ENCODE results near the gene PLEKHO2.

The PLEKHO2 gene

DNA sequence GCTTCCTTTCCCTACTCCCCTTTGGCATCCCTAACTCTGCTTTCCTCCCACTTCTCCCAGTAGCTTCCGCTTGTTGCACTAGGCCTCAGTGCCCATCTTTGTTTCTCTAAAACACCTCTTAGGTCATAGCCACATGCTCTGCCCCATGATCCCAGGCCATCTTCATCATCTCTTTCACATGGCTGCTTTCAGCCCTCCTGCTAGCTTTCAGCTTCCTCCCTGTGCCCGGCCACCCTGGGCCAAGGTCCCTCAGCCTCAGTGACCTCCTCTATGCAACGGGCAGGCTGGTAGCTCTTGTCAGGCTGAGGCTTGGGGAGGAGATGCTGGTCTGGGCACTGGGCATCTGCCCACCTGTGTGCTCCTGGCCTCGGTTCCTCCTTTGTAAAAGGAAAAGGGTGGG is 2.3 kb downstream of the PLEKHO2 start:
- no peaks in the 10 kb centered on the region for H3K27me3 Mint-ChIP-seq
- DNase-seq: no peak
- peak overlapping the region; percentile 92 for H3K4me3 Mint-ChIP-seq
- peaks cover 73% of the 10 kb centered on the region for H3K4me1 Mint-ChIP-seq (ENCODE audit: low read depth)
- no peaks in the 10 kb centered on the region for H3K9me3 Mint-ChIP-seq
- H3K27ac Mint-ChIP-seq: peak overlapping the region; percentile 91
- peaks cover 30% of the 10 kb centered on the region for H3K36me3 Mint-ChIP-seq (ENCODE audit: low read depth)

DNA sequence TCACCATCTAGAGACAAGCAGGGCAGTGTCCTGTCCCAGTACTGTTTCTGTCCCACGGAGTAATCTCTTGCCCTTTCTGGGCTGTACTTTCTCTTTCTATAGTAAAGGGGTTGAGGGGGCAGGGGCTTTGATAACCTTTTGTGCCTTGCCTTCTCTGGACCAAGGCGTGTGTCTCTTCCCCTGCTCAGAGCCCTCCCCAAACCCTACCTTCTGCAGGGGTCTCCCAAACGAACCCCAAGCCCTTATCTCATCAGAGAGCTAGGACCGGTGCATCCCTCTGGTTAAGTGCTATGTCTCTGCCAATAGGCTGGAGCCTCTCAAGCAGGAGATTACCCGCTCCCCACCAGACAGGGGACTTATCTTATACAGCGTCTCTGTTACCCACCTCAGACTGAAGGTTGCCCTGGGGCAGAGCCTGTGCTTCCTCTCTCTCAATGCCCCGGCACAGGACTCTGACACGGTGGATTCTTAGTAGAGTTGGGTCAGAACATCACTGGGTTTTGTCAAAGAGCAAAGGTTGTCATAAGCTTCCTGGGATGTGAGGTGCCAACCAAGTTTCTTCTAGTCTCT is 2.9 kb downstream of the PLEKHO2 start:
- H3K27me3 Mint-ChIP-seq: no peaks in the 10 kb centered on the region
- DNase-seq: peak; percentile 44
- peak overlapping the region; percentile 92 for H3K4me3 Mint-ChIP-seq
- no peaks in the 10 kb centered on the region for H3K9me3 Mint-ChIP-seq
- peak overlapping the region; percentile 91 for H3K27ac Mint-ChIP-seq
- peaks cover 35% of the 10 kb centered on the region for H3K36me3 Mint-ChIP-seq (ENCODE audit: low read depth)
- H3K4me1 Mint-ChIP-seq (ENCODE audit: low read depth): peaks cover 68% of the 10 kb centered on the region

DNA sequence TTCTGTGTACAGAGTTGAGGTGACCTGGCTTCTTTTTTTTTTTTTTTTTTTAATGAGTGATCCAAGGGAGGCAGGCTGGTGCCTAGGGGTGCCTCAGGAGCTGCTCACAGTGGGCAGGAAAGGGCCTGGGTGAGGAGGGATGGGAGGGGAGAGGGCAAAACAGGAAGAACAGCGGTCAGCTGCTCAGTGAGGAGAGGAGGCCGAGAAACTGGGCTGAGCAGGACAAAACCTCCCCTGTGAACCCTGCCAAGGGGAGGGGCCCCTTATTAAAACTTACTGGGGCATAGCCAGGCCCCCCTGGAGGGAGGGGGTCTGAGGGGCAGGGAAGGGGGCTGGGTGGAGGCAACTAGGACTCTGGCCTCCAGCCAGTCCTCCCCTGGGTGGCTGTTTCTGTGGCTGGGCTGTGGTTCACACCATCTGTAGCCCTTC is 3.5 kb downstream of the PLEKHO2 start:
- DNase-seq: no peak
- Mint-ChIP-seq H3K27me3 (no peaks in the 10 kb centered on the region), H3K9me3 (no peaks in the 10 kb centered on the region), H3K36me3 (ENCODE audit: low read depth) (peaks cover 40% of the 10 kb centered on the region), H3K27ac (peak overlapping the region; percentile 91), H3K4me1 (ENCODE audit: low read depth) (peaks cover 66% of the 10 kb centered on the region), H3K4me3 (peak overlapping the region; percentile 92)

DNA sequence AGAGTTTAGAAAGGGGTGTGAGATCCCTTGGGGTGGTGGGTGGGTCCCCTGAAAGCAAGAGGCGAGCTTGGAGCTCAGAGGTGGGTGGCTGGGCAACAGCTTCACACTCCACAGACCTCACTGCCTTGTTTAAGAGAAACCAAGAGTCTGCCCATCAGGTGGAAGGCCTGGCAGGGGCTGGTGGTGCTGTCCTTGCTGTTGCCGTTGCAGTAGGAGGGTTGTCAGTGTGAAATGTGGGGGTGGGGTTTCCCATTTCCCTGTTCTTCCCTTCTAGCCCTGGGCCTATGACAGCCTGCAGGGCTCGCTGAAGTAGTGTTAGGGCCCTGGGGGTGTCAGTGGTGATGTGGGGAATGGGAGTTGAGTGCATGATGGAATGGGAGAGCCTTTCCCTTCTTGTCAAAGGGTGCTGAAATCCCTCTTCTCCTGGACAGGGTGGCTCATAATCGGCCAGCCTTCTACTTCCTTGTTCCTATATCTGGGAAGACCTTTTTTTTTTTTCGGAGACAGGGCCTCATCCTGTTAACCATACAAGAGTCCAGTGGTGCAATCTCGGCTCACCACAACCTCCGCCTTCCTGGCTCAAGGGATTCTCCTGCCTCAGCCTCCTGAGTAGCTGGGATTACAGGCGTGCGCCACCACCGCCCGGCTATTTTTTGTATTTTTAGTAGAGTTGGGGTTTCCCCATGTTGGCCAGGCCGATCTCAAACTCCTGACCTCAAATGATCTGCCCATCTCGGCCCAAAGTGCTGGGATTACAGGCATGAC is 4.3 kb downstream of the PLEKHO2 start:
- no peaks in the 10 kb centered on the region for H3K9me3 Mint-ChIP-seq
- H3K4me3 Mint-ChIP-seq: peak overlapping the region; percentile 31
- H3K27ac Mint-ChIP-seq: peak overlapping the region; percentile 91
- peaks cover 60% of the 10 kb centered on the region for H3K4me1 Mint-ChIP-seq (ENCODE audit: low read depth)
- no peaks in the 10 kb centered on the region for H3K27me3 Mint-ChIP-seq
- peaks cover 49% of the 10 kb centered on the region for H3K36me3 Mint-ChIP-seq (ENCODE audit: low read depth)
- no peak for DNase-seq

DNA sequence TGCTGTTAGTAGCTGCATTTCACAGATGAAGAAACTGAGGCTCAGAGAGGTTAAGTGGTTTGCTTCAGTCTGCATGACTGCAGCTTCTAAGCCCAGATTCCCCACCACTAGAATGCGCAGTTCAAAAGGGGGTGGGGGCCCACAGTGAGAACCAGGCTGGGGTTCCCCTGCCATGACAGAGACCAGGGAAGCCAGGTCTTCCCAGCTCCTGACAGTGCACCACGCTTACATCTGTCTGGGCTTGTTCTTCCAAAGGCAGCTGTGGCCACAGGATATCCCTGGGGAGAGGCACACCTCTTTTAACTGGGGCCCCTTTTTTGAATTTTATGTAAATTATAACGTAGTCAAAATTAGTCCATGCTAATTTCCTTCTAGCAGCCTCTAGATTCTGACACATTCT is 5.3 kb downstream of the PLEKHO2 start:
- H3K4me1 Mint-ChIP-seq (ENCODE audit: low read depth): peaks cover 62% of the 10 kb centered on the region
- H3K4me3 Mint-ChIP-seq: no peak overlapping the region

DNA sequence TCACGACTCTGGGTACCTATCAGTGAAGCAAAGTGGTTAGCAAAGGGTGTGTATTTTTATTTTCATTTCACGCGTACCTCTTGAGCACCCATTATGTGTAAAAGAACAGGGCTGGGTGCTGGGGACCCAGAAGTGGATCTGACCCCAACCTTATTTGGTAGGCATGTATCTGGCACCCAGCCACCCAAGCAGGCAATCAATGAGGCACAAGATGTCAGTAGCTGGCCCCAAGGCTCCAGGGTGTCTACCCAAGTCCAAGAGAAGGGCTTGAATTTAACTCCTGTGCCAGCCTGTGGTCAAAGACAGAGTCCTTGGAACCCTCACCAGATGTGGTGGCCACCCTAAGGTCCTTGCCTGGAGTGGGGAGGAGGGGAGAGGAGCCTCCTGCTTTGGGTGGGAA is 5.7 kb downstream of the PLEKHO2 start:
- Mint-ChIP-seq H3K27me3 (no peaks in the 10 kb centered on the region), H3K36me3 (ENCODE audit: low read depth) (peaks cover 56% of the 10 kb centered on the region), H3K4me1 (ENCODE audit: low read depth) (peaks cover 64% of the 10 kb centered on the region), H3K9me3 (no peaks in the 10 kb centered on the region), H3K4me3 (no peak overlapping the region), H3K27ac (peak overlapping the region; percentile 19)
- DNase-seq: no peak

More for the DNA sequence above, 5.3 kb downstream of the PLEKHO2 start:
- DNase-seq: no peak
- Mint-ChIP-seq H3K36me3 (ENCODE audit: low read depth) (peaks cover 57% of the 10 kb centered on the region), H3K9me3 (no peaks in the 10 kb centered on the region), H3K27ac (peak overlapping the region; percentile 41), H3K27me3 (no peaks in the 10 kb centered on the region)

DNA sequence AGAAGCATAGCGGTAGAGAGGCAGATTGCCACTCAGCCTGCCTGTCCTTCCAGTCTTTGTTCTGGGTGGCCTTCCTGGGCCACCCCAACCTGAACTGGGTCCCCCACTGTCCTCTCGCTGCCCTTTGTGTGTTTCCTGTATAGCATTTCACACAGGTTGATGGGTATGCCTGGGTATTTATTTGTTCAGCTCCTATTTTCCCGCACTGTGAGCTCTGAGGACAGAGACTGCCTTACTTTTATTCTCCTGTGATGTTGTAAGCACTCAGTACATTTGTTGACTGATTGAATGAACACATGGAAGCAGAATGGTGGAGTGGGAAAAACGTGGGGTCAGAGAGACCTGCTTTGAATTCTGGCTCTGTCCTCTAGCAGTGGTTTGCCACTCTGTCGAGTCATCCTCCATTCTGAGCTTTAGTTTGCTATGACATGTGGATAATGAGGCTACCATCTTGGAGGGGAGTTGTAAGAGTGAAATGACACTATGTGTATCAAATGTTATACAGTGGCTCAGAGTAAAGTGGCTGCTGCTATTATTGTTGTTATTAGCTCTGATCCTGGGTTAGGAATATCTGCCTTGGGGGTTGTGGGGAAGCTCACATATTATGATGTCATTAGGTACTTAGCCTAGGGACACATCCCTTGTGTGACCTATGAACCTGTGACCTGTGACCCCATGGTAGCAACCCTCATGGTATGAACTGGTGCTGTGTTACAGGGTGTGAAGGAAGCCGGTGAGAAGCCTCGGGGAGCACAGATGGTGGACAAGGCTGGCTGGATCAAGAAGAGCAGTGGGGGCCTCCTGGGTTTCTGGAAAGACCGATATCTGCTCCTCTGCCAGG is 6.4 kb downstream of the PLEKHO2 start:
- no peaks in the 10 kb centered on the region for H3K27me3 Mint-ChIP-seq
- H3K4me3 Mint-ChIP-seq: no peak overlapping the region
- peaks cover 57% of the 10 kb centered on the region for H3K4me1 Mint-ChIP-seq (ENCODE audit: low read depth)
- no peaks in the 10 kb centered on the region for H3K9me3 Mint-ChIP-seq
- peak overlapping the region; percentile 56 for H3K27ac Mint-ChIP-seq
- no peak for DNase-seq
- H3K36me3 Mint-ChIP-seq (ENCODE audit: low read depth): peaks cover 56% of the 10 kb centered on the region

DNA sequence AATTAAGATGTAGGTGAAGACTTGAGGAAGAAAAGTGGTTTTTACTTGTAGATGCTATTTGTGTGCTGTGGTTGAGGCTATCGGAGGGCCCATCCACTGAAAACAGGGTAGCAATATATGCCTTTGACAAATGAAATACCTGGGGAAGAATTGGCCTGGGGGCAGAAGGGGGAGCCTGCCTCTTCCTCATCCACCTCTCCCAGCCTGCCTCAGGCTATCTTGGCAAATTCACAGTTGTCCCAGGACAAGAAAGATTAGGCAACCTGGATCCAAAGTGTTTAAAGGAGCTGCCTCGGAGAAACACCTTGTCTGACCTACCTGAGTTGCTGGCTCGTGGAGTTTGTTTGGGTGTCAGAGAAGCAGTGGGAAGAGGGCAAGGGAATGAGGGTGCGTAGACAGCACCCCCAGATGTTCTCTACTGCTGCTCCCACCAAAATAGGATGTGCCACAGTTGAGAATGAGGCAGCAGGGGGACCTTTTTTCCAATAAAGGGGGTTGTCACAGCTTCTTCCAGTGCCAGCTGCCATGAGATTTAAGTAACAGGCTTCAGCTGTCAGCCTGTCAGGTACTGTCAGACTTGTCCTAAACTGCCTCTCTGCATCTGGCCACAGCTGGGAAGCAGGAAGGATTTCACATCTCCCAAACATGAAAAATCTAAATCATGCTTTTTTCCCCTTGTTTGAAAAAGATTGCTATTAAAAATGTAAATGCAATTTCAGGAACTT is 9.2 kb downstream of the PLEKHO2 start:
- Mint-ChIP-seq H3K27ac (peak overlapping the region; percentile 32), H3K9me3 (no peaks in the 10 kb centered on the region), H3K4me3 (no peak overlapping the region), H3K4me1 (ENCODE audit: low read depth) (peaks cover 53% of the 10 kb centered on the region), H3K36me3 (ENCODE audit: low read depth) (peaks cover 82% of the 10 kb centered on the region), H3K27me3 (no peaks in the 10 kb centered on the region)
- no peak for DNase-seq

DNA sequence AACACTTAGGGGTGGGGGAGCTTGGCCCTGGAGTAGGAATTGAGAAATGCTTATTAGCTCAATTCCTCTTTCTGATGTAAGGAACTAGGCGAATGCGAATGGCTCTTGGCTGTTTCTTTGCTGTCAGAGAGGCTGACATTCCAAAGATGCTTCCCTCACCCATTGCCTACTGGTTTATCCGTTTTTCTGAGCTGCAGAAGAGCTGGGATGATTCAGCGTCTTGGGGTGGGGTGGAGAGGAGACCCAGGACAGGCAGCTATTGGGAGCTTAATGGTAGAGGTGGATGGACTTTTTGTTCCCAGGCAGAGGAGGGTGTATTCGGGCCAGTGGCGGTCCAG is 9.8 kb downstream of the PLEKHO2 start:
- Mint-ChIP-seq H3K9me3 (no peaks in the 10 kb centered on the region), H3K27ac (peak overlapping the region; percentile 32), H3K36me3 (ENCODE audit: low read depth) (peaks cover 86% of the 10 kb centered on the region), H3K4me3 (no peak overlapping the region), H3K27me3 (no peaks in the 10 kb centered on the region), H3K4me1 (ENCODE audit: low read depth) (peaks cover 54% of the 10 kb centered on the region)
- no peak for DNase-seq

DNA sequence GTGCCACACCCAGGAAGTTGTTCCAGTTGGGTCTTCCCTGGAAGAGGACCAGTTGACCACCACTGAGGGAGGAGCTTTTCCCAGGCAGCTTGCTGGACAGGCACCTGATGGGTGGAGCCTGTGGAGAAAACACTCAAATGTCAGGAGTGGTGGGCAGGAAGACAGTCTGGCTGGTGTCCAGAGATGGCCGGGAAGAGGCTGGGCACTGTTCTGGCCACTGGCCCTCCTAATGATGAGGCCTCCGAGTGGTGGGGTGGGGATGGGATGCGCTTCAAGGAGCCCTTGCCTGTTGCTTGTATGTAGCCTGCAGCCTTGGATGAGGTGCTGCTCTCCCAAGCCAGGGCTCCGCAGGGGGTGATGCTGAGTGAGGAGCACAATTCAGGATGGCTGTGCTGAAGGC is 12.3 kb downstream of the PLEKHO2 start:
- Mint-ChIP-seq H3K36me3 (ENCODE audit: low read depth) (peaks cover 87% of the 10 kb centered on the region), H3K27ac (peak overlapping the region; percentile 63), H3K4me3 (no peak overlapping the region)

DNA sequence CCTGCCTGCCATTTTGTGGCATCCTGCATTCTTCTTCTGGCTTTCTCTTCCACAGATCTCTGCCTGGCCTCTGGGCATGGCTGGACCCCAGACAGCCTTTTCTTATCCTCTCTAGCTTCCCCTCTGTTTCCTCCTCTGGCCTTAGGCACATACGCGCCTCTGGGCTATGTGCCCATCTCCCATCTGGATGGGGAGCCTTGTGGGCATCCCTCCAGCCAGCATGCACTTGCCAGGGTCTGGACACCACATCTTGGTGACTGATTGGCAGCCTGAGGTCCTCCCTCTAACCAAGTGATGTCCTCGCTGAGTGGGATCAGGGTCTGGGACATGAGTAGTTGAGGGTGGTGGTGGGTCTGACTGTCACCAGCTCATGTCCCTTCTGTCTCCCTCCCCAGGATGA is 12.8 kb downstream of the PLEKHO2 start:
- H3K27ac Mint-ChIP-seq: peak overlapping the region; percentile 63
- no peaks in the 10 kb centered on the region for H3K9me3 Mint-ChIP-seq
- H3K27me3 Mint-ChIP-seq: no peaks in the 10 kb centered on the region
- H3K4me3 Mint-ChIP-seq: no peak overlapping the region
- DNase-seq: no peak
- peaks cover 89% of the 10 kb centered on the region for H3K36me3 Mint-ChIP-seq (ENCODE audit: low read depth)
- H3K4me1 Mint-ChIP-seq (ENCODE audit: low read depth): peaks cover 52% of the 10 kb centered on the region

More for the DNA sequence above, 12.3 kb downstream of the PLEKHO2 start:
- DNase-seq: no peak
- H3K27me3 Mint-ChIP-seq: no peaks in the 10 kb centered on the region
- peaks cover 52% of the 10 kb centered on the region for H3K4me1 Mint-ChIP-seq (ENCODE audit: low read depth)
- no peaks in the 10 kb centered on the region for H3K9me3 Mint-ChIP-seq

DNA sequence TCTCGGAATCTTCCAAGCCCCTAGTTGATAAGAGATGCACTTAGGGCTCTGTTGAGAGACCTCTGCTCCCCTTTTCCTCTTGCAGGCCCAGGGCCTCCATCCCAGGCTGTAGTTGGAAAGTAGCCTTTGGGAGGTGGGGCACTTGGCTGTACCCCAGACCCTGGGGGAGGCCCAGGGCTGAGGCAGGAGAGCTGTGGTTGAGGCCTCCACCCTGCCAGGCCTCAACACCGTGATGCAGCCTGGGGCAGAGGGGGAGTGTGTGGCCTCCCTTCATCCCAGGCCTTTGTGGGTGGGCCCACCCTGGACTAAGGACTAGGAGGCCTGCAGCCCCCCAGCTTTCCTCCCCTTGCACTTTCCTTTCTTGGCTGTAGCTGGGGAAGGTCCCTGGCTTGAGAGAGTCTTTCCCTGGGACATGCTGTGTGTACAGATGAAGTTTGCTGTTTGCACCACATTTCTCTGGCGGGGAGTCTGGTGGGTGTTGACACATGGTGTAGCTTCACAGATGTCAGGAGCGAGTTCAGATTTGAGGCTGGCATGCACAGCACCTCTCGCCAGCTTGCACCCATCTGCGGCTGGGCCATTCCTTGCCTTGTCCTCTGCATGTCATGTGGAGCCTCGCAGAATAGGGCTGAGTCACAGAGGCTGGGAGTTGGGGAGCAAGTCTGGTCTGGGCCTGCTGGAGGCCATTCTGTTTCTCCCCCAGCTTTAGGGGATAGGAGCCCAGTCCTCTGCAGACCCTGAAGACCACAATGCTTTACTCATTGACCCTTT is 13.7 kb downstream of the PLEKHO2 start:
- Mint-ChIP-seq H3K27ac (peak overlapping the region; percentile 63), H3K27me3 (no peaks in the 10 kb centered on the region), H3K36me3 (ENCODE audit: low read depth) (peaks cover 89% of the 10 kb centered on the region), H3K9me3 (no peaks in the 10 kb centered on the region), H3K4me1 (ENCODE audit: low read depth) (peaks cover 52% of the 10 kb centered on the region), H3K4me3 (no peak overlapping the region)
- no peak for DNase-seq

DNA sequence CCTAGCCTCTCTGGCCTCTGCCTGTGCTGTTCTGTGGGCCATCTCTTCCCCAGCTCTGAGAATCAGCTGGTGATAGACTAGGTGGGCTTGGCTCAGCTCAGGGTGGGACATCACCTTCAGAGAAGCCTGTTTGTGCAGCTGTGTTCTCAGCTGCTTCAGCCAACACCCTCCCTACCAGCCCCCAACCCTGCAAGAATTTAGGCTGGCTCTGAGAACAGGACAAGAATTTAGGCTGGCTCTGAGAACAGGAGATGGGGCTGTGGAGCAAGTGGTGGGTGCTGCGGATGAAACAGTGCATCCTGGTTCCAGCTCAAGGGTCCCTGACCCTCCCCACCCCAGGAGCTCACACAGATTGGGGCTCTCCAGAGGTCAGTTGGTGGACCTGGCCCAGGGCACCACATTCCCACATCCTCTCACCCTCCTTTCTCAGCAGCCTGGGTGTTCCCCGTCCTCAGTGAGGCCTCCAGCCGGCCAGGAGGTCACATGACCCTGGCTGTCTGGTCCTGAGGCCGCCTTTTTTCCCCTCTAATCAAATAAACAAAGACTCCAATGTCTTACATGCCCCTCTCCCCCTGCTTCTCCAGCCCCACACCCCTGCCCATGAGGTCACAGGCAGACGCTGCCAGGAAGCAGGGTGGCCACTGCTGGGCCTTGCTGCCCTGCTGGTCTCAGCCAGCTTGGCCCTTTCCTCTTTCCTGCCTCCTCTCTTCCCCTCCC is 14.9 kb downstream of the PLEKHO2 start:
- H3K27ac Mint-ChIP-seq: peak overlapping the region; percentile 74
- H3K4me3 Mint-ChIP-seq: no peak overlapping the region
- no peak for DNase-seq
- peaks cover 90% of the 10 kb centered on the region for H3K36me3 Mint-ChIP-seq (ENCODE audit: low read depth)
- no peaks in the 10 kb centered on the region for H3K9me3 Mint-ChIP-seq
- H3K4me1 Mint-ChIP-seq (ENCODE audit: low read depth): peaks cover 49% of the 10 kb centered on the region
- no peaks in the 10 kb centered on the region for H3K27me3 Mint-ChIP-seq

Data from activated T-cell treated with anti-CD3 and anti-CD28 coated beads, Interleukin-2, amount 50 U/mL, for 24 hours (primary cell).